Measurements from ENCODE around the gene ATP2A2. TPM values are rescaled to one million over a fixed set of nuclear protein-coding genes. Genes with fewer than 3 reads are reported as not detected.

Gene ATP2A2
- total and polyA plus RNA-seq, 2 of the 4 experiments (the other 2 are of a cell fraction): 166 to 225 TPM

DNA sequence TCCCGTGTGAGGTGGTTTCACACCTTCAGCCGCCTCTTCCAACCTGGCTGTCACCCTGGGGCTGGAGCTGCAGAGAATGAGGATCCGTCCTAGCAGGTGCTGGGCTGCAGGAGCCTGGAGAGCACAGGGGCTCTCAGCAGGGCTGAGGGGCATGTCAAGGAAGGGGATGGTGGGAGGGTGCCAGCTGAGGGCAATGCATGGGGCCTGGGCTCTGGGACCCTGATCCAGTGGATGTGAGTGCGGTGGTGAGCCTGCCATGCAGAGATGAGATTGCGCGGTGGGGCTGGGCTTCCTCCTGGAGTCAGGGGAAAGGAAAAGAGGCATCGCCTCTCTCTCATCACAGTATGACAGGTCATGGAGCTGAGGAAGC is 91.0 kb downstream of the ATP2A2 start:
- Histone ChIP-seq H3K27me3 (ENCODE audit: control insufficient read depth, insufficient read depth, low read length) (no peaks in the 10 kb centered on the region), H4K5ac (ENCODE audit: low read depth, low read length) (no peak overlapping the region), H2BK120ac (ENCODE audit: low read depth, low read length) (no peak overlapping the region), H3K56ac (ENCODE audit: extremely low read depth, insufficient read depth, low read length) (no peak overlapping the region), H2BK5ac (ENCODE audit: low read depth, low read length, poor library complexity, severe bottlenecking) (no peak overlapping the region), H2AK5ac (ENCODE audit: low read depth, low read length) (no peak overlapping the region), H3K14ac (replicated peaks; ENCODE audit: low read depth, low read length) (no peak overlapping the region), H3K9ac (ENCODE audit: low read depth, low read length) (no peak overlapping the region), H4K8ac (ENCODE audit: low read depth in 2 of 2, low read length in 2 of 2) (no peak overlapping the region), H2BK20ac (ENCODE audit: low read depth, low read length) (no peak overlapping the region), H2AFZ (replicated peaks; ENCODE audit: low read length, poor library complexity) (no peak overlapping the region), H4K20me1 (ENCODE audit: insufficient read depth, low read length) (no peaks in the 10 kb centered on the region; the same call in 1 of the 2 replicates), H3K36me3 (ENCODE audit: control insufficient read depth, insufficient read depth, low read length) (peaks cover 35% of the 10 kb centered on the region), H3K4me2 (ENCODE audit: low read depth, low read length) (no peak overlapping the region), H3K23ac (ENCODE audit: low read depth, low read length) (no peak overlapping the region), H3K4me1 (ENCODE audit: control insufficient read depth, insufficient read depth, low read length) (peaks cover 4% of the 10 kb centered on the region; the same call in 1 of the 2 replicates), H3K9me3 (ENCODE audit: control insufficient read depth, insufficient read depth, low read length) (no peaks in the 10 kb centered on the region), H3K4ac (ENCODE audit: low read depth, low read length) (no peak overlapping the region), H3K27ac (ENCODE audit: insufficient read depth, low read length) (no peak overlapping the region), H2AK9ac (replicated peaks; ENCODE audit: low read depth, low read length, poor library complexity) (no peak overlapping the region), H3K4me3 (ENCODE audit: insufficient read depth, low read depth, low read length) (no peak overlapping the region), H3K9me1 (ENCODE audit: insufficient read depth, low read length) (no peaks in the 10 kb centered on the region; the same call in 1 of the 2 replicates), H3K18ac (ENCODE audit: low read depth, low read length) (no peak overlapping the region), H2BK15ac (ENCODE audit: low read depth, low read length) (no peak overlapping the region), H4K91ac (ENCODE audit: insufficient read depth, low read depth, low read length) (no peak overlapping the region), H3K79me1 (ENCODE audit: low read depth in 1 of 2, low read length in 2 of 2) (peaks cover 6 to 7% of the 10 kb centered on the region in 2 experiments)
- ChIA-PET POLR2A (ENCODE audit: unreplicated experiment) (no interaction called here), CTCF (no interaction called here)
- DNase-seq: no peak
- BruUV-seq (replicated peaks): no TSS peak
- dilution Hi-C loops (cut with HindIII; ENCODE audit: low sequenced_read_pairs, unreplicated experiment): no loop called here
- ATAC-seq (ENCODE audit: low read depth): no peak
- TF ChIP-seq RCOR1 (IDR thresholded peaks at IDR 0.05; ENCODE audit: insufficient replicate concordance, low read length) (no peak), POLR2A (IDR thresholded peaks at IDR 0.05; ENCODE audit: low read depth, low read length) (no peak), MAZ (IDR thresholded peaks at IDR 0.05; ENCODE audit: borderline replicate concordance, low read depth, low read length) (no peak)
- intact Hi-C loops (cut with micrococcal nuclease): no loop called here
- in situ Hi-C loops (cut with MboI; ENCODE audit: low sequenced_read_pairs): no loop called here
- WGBS, 2 experiments (ENCODE audit: extremely low coverage in 2 of 2, insufficient read length in 1 of 2): 93% methylated on average over 3 of the region's 7 CpGs; no CpG with 5 or more reads in 1 of the 2 experiments
